GM12878 (cell line): ENCODE data around the gene TMEM201. TPM values are rescaled to one million over a fixed set of nuclear protein-coding genes. Genes with fewer than 3 reads are reported as not detected.
A peak's percentile ranks its signal among the peaks of the same experiment; 100 is the strongest.

ENCODE experiments used
- ATF2 ChIP-seq: IDR thresholded peaks from 2 replicates; pipeline ENCODE4 v1.6.1; 2012; ENCODE audit warnings: low read length, inconsistent platforms
- BCL11A ChIP-seq: IDR thresholded peaks from 2 replicates; pipeline ENCODE4 v1.6.1; 2011; ENCODE audit warnings: low read depth, low read length
- FOXM1 ChIP-seq: IDR thresholded peaks from 2 replicates; pipeline ENCODE4 v1.6.1; 2012; ENCODE audit warnings: low read depth, mild to moderate bottlenecking, inconsistent platforms, low read length, moderate library complexity
- NR2C1 ChIP-seq: fragments of 450-650 bp; IDR thresholded peaks from 2 replicates; pipeline ENCODE4 v1.6.1; 2017; ENCODE audit warnings: antibody characterized with exemption, mild to moderate bottlenecking, moderate library complexity
- RAD51 ChIP-seq: fragments of 450-650 bp; IDR thresholded peaks from 2 replicates; pipeline ENCODE4 v1.6.1; 2016; ENCODE audit warnings: moderate library complexity, mild to moderate bottlenecking, inconsistent platforms
- RELA ChIP-seq: fragments of 450-650 bp; IDR thresholded peaks from 2 replicates; pipeline ENCODE4 v1.8.0; 2014; ENCODE audit warnings: borderline replicate concordance; ENCODE audit not compliant: partially characterized antibody
- TCF7 ChIP-seq: IDR thresholded peaks from 2 replicates; pipeline ENCODE4 v1.6.1; 2014; ENCODE audit warnings: antibody characterized with exemption, borderline replicate concordance
- ZNF687 ChIP-seq: fragments of 450-650 bp; IDR thresholded peaks from 2 replicates; pipeline ENCODE4 v1.6.1; 2017; ENCODE audit warnings: mild to moderate bottlenecking, moderate library complexity
- polyA plus RNA-seq, 11 experiments: library from polyadenylated mRNA; depleted of rRNA in 4 of 11; unstranded in 6 of 11; stranded (reverse) in 5 of 11; fragments of >200 nt; fragmentation: Nextera tagmentation in 4 of 11; fragmentation: Illumina TruSeq in 1 of 11; extraction: Ambion mirVana in 4 of 11; extraction: Trizol in 1 of 11; gene quantifications; 1 replicate in 1 of 11; 2 replicates in 10 of 11; pipeline versions ENCODE4 v1.2.1 to v1.2.3, GENCODE V29; 2011 to 2016; ENCODE audit warnings: inconsistent platforms in 2 of 11, missing spikeins in 2 of 11, low read depth in 1 of 11
- total RNA-seq, 4 experiments: library from RNA; depleted of rRNA in 3 of 4; stranded (reverse); fragments of >200 nt in 3 of 4; fragmentation: Illumina TruSeq in 1 of 4; extraction: Trizol in 1 of 4; gene quantifications; 2 replicates each; pipeline versions ENCODE4 v1.2.1 to v1.2.3, GENCODE V29; 2013 to 2021
- TF ChIP-seq, protein P1 (sequence below), 3 experiments: IDR thresholded peaks in 2 of 3; conservative IDR thresholded peaks in 1 of 3; 2 replicates each; pipeline ENCODE4 v1.5.1; 2011; ENCODE audit warnings: low read depth in 3 of 3, low read length in 3 of 3, mild to moderate bottlenecking in 3 of 3, control low read depth in 2 of 3, moderate library complexity in 2 of 3, inconsistent platforms in 1 of 3, mixed read lengths in 1 of 3; ENCODE audit not compliant: control insufficient read depth in 2 of 3, insufficient read depth in 1 of 3; ENCODE audit errors: extremely low read depth in 1 of 3

The TMEM201 gene
- total and polyA plus RNA-seq, 10 of the 15 experiments (the other 5 are each of a cell fraction or from before 2014, with no cell fraction given): 0.13 to 26.6 (median 6.1) TPM

DNA sequence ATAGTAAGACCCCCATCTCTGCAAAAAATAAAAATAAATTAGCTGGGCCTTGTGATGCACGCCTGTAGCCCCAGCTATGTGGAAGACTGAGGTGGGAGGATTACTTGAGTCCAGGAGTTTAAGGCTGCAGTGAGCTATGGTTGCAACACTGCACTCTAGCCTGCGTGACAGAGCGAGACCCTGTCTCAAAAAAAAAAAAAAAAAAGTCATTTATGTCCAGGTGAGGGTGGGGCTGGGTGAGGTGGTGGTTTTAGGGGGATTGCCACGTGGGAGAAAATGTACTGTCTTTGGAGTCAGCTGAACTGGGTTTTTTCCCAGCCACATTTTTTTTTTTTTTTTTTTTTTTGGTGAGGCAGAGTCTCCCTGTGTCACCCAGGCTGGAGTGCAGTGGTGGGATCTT, 69.5 kb downstream of the TMEM201 start (continued):
- TF ChIP-seq TCF7: peak; percentile 35; the same call in 1 of the 2 replicates
- TF ChIP-seq BCL11A: 0 out of 2 replicates have a peak, but pooled peaks have one; percentile 38
- no peak for TF ChIP-seq ZNF687
- TF ChIP-seq FOXM1: peak; percentile 82; the same call in 1 of the 2 replicates
- TF ChIP-seq, protein P1, sequence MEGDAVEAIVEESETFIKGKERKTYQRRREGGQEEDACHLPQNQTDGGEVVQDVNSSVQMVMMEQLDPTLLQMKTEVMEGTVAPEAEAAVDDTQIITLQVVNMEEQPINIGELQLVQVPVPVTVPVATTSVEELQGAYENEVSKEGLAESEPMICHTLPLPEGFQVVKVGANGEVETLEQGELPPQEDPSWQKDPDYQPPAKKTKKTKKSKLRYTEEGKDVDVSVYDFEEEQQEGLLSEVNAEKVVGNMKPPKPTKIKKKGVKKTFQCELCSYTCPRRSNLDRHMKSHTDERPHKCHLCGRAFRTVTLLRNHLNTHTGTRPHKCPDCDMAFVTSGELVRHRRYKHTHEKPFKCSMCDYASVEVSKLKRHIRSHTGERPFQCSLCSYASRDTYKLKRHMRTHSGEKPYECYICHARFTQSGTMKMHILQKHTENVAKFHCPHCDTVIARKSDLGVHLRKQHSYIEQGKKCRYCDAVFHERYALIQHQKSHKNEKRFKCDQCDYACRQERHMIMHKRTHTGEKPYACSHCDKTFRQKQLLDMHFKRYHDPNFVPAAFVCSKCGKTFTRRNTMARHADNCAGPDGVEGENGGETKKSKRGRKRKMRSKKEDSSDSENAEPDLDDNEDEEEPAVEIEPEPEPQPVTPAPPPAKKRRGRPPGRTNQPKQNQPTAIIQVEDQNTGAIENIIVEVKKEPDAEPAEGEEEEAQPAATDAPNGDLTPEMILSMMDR (IDR thresholded peaks at IDR 0.05 in 2 of 3, conservative IDR thresholded peaks at IDR 0.05 in 1 of 3; ENCODE audit: control insufficient read depth in 2 of 3, extremely low read depth in 1 of 3, insufficient read depth in 1 of 3, low read depth in 3 of 3, low read length in 3 of 3): no peak
- TF ChIP-seq ATF2: no peak; the same call in 1 of the 2 replicates
- peak; percentile 80 for TF ChIP-seq RAD51
- no peak for TF ChIP-seq NR2C1
- TF ChIP-seq RELA: peak; percentile 82
- TF ChIP-seq, all 136 proteins: peak for 17
